ENCODE measurements around the gene ALG8.
"Not testable (repeated sequence)": the region's sequence is repeated elsewhere in the genome, so short reads cannot be mapped to it uniquely, and the experiment has no call there.

The ALG8 gene

DNA sequence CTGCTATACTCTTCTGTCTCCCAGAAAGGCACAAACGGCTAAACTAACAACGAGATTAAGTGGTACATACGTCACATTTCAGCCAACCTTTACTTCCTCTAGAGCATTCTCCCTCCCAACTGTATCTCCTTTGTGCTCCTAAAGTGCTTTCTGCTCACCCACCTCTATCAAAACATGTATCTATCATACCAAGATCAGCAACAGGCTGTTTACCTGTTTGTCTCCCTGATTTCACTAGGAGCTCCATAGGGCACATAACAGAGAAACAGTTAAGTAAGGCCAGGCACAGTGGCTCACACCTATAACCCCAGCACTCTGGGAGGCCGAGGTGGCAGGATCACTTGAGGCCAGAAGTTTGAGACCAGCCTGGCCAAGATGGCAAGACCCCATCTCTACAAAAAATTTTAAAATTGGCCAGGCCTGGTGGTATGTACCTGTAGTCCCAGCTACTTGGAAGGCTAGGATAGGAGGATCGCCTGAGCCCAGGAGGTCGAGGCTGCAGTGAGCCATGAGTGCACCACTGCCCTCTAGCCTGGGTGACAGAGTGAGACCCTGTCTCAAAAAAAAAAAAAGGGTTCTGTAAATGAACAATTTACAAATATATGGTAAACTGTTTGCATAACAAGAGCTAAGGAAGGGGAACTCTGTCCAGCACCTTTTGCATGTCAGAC is 62.6 kb downstream of the ALG8 start:
- no peak for DNase-seq (ENCODE audit: extremely low read depth in 1 of 2, low read depth in 1 of 2)

DNA sequence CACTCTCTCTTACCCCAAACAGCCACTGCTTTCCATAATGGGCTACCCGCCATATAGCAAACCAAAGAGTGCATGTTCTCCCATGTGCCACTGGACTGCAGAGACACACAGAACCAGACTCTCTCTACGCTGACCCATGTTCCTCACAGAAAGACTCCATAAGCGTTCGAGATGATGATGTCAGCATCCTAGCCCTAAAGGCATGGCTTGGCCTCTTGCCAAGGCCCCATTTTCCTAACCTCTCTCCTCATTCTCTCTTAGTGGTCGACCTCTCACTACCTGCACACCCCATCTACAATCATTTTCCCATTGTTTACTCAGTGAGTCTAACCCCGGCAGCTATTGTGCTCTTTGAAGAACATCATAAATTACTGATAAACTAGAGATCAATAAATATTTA is 64.7 kb downstream of the ALG8 start:
- no peak for DNase-seq (ENCODE audit: extremely low read depth in 1 of 2, low read depth in 1 of 2)

DNA sequence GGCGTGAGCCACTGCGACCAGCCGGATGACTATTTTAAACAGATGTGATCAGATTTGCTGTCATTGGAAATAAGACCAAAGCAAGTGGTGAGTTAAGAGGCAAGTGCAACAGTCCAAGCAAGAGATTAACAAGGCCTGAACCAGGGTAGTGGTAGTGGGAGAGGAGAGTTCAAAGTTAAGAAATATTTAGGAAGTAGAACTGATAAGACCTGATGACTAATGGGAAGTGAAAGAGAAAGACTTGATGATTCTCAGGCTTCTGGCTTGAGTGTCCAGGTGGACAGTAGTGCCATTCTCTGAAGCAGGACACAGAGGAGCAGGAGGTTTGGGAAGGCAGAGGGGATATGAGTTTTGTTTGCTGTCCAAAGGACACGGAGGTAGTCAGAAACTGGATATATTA is 67.0 kb downstream of the ALG8 start:
- no peak for DNase-seq (ENCODE audit: extremely low read depth in 1 of 2, low read depth in 1 of 2)

DNA sequence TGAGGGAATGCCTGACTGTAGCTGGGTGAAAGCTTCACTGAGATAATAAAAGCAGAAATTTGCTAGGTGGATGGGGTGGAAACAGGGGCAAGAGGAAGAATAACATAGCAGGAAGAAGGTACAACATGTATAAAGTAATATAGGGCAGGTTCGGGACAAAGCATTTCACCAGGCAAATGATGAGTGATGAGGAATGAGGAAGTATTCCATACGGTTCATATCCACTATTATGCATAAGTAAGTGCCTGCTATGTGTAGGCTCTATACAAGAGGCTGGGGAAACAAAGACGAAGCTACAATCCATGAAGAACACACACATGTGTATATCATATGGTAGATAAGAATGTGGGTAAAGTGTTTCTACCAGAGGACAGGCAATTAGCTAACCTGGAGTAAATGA is 67.7 kb downstream of the ALG8 start:
- DNase-seq (ENCODE audit: extremely low read depth in 1 of 2, low read depth in 1 of 2), result no peak

DNA sequence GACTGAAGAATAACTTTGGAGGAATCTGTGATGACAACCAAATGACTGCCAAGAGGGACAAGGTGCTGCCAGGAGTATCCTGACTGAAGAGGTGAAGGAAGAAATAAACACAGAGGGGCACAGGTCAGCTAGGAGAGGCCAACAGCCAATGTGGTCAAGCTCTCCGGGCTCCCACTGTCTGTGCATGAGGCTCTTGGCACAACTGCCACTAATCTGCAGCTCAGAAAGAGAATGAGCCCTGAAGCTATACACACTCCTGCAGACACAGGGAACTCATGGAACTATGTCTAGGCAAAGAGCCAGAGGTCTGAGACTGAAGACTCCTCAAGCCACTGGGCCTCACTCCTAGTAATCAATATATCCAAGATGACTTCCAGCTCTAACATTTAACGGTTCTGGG is 68.8 kb downstream of the ALG8 start:
- no peak for DNase-seq (ENCODE audit: extremely low read depth in 1 of 2, low read depth in 1 of 2)

DNA sequence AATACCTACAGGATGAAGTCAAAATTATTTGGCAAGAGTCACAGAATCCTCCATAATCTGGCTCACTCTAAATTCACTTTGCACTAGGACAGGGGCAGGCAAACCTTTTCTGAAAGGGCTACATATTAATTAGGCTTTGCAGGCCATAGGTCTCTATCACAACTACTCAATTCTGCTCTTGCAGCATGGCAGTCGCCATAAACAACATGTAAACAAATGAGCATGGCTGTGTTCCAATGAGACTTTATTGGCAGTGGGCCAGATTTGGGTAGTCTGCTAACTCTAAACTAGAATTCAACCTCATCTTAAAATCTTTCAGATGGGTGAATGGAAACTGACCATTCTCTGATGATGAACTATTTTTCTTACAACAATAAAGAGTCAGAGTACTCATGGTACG is 70.0 kb downstream of the ALG8 start:
- DNase-seq (ENCODE audit: extremely low read depth in 1 of 2, low read depth in 1 of 2), result no peak

DNA sequence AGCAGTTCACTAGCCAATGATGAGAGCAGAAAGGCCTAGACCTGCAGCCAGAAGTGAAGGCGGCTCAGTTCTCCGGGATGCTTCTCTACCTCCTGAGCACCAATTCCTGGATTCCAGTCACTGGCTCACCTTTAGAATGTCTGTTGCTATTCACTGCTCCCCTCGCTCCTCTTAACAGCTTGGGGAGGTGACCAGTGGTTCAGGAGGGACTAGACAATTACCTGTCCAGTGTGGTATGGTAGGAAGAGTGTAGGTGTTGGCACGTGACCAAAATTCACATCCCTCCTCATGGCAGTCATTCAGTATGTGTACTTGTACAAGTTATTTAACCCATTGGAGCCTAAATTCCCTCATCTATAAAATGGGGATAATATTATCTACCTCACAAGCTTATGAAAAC is 71.7 kb downstream of the ALG8 start:
- no peak for DNase-seq (ENCODE audit: extremely low read depth in 1 of 2, low read depth in 1 of 2)

DNA sequence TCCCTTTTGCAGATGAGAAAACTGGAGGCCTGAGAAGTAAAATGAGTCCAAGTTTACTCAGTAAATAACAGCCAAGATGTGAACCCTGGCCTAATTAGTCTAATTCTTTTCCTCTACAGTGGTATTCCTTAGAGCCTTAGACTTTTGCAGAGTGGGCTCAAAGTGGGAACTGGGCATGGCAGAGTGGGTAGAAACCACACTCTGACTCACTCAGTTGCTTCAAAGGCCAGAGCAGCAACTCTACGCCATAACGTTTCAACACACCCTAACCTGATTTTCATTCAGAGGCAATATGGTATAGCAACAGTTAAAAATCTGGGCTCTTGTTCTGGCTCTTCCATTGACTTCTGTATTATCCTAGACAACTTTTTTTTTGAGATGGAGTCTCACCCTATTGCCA is 73.0 kb downstream of the ALG8 start:
- no peak for DNase-seq (ENCODE audit: extremely low read depth in 1 of 2, low read depth in 1 of 2)

DNA sequence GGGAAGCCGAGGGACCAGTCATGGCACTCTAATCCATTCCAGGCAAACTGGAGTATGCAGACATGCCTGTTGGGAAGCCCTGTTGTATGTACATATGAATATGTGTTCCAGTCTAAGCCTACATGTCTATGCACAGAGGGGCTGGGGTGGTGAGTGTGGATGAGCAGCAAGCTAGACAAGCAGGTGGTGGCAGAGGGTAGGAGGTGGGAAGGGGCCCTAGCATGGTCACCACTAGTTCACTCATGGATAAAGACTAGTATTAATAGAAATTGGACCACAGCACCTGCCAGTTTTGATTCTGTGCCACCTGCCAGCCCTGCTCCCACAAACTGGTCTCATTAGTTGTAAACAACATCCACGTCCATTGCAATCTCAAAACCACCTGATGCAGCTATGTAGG is 74.2 kb downstream of the ALG8 start:
- DNase-seq (ENCODE audit: extremely low read depth in 1 of 2, low read depth in 1 of 2), result no peak

DNA sequence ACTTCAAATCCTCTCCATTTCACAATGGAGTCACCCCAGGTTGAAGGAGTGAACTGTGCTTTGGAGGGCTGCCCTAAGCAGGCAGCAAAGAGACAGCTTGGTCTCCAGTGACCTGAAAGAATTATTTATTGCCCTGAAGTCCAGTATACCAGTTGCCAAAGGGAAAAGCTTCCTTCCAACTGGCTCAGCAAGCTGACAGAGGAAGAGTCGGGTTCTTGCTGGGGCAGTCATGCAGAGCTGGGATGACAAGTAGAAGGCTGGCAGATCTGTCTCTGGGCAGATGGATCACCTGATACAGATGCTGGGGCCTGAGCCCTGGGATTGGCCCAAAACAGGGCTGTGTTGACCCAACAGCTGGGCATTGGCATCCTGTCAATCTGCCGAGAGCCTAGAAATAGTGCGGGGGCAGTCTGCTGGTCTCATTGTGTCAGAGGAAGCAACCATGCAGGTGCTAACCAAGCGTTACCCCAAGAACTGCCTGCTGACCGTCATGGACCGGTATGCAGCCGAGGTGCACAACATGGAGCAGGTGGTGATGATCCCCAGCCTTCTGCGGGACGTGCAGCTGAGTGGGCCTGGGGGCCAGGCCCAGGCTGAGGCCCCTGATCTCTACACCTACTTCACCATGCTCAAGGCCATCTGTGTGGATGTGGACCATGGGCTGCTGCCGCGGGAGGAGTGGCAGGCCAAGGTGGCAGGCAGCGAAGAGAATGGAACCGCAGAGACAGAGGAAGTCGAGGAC is 75.8 kb downstream of the ALG8 start, which contains the start of gene THRSP:
Gene THRSP (plus strand): TSS at position 422 of the 742 bp plus-strand sequence. CDS start 21 bp downstream, at position 443.
- DNase-seq (ENCODE audit: extremely low read depth in 1 of 2, low read depth in 1 of 2), result no peak

DNA sequence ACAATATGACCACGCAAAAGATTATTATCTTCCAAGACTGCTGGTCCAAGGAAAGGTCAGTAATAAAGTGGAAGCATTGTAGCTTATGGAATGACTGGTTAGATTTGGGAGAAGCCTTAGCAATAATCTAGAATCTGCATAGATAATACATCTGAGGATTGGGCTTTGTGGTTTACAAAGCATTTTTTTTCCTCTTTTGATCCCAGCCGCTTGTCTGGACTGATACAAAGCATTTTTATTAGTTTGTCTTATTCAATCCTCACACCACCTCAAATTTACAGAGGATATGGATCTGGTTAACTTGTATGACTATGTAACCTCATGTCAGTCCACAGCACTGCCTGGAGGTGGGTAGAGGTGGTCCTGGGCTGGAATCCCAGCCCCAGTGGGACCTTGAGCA is 76.8 kb downstream of the ALG8 start:
- no peak for DNase-seq (ENCODE audit: extremely low read depth in 1 of 2, low read depth in 1 of 2)

DNA sequence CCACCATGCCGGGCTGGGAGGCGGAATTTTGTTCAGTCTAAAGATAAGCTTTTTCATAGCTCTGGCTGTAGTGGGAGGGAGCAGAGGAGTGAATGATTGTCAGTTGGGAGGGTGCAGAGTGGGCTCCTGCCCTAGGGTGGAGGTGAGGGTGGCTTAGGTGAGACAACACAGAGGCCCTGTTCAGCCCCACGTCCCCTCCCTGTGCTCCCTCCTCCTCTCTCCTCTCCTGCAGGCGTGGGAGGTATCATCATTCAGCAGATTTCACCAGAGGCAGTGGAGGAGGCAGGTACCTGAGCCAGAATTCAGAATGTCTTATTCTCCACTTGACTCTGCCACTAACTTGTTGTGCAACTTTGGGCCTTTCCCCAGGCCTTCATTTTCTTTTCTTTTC is 77.5 kb downstream of the ALG8 start:
- no peak for DNase-seq (ENCODE audit: extremely low read depth in 1 of 2, low read depth in 1 of 2)

DNA sequence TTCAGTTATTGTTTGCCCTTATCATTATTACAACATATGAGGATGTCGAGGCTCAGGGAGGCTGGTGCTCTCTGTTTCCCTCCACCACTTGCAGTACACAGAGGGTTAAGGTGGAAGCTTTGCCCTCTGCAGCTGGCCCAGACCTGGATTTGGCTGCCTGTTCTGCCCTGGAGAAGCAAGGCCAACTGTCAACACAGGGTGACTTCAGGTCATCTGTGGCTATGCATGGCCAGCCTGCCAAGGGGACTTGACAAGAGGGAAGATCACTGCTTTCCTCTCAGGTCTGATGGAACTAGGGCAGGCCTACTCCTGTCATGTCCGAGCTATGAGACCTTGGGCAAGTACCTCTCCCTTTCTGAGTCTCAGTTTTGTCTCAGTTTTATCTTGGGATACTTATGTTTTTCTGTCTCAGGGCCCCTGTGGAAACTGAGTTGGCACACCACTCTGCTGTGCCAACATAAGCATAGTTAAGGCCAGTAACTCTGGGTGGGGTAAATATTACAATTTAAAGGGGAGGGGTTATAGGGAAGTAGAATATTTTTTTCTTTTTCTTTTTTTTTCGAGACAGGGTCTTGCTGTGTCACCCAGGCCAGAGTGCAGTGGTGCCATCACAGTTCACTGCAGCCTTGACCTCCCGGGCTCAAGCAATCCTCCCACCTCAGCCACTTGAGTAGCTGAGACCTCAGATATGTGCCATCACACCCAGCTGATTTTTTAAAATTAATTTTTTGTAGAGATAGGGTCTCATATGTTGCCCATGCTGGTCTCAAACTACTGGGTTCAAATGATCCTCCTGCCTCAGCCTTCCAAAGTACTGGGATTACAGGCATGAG is 78.1 kb downstream of the ALG8 start:
- no peak for DNase-seq (ENCODE audit: extremely low read depth in 1 of 2, low read depth in 1 of 2)

DNA sequence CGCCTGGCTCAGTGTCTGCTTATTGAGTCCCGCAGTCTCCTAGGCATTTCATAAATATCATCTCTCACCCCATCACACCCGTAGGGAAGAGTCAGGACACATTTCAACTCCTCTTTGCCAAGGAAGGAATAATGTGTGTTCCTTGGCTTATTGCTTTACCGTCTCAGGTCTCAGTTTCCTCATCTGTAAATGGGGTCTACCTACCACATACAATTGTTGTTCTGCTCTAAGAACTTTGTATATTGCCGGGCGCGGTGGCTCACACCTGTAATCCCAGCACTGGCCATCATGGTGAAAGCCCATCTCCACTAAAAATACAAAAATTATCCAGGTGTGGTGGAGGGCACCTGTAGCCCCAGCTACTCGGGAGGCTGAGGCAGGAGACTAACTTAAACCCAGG is 78.9 kb downstream of the ALG8 start:
- no peak for DNase-seq (ENCODE audit: extremely low read depth in 1 of 2, low read depth in 1 of 2)

DNA sequence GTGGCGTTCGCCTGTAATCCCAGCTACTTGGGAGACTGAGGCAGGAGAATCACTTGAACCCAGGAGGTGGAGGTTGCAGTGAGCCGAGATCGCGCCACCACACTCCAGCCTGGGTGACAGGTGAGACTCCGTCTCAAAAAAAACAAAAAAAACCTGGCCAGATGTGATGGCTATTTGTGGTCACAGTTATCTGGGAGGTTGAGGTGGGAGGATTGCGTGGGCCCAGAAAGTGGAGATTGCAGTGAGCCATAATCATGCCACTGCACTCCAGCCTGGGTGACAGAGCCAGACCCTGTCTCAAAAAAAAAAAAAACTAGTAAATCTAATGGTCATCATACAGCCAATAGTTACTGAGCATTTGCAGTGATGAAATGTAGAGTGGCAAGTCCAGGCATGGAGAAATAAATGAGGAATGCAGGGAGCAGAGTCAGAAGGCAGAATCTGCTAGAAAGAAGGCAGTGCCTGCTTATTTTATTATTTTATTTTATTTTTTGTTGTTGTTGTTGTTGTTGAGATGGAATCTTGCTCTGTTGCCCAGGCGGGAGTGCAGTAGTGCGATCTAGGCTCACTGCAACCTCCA is 79.6 kb downstream of the ALG8 start:
- DNase-seq (ENCODE audit: extremely low read depth in 1 of 2, low read depth in 1 of 2), result not testable (repeated sequence)

DNA sequence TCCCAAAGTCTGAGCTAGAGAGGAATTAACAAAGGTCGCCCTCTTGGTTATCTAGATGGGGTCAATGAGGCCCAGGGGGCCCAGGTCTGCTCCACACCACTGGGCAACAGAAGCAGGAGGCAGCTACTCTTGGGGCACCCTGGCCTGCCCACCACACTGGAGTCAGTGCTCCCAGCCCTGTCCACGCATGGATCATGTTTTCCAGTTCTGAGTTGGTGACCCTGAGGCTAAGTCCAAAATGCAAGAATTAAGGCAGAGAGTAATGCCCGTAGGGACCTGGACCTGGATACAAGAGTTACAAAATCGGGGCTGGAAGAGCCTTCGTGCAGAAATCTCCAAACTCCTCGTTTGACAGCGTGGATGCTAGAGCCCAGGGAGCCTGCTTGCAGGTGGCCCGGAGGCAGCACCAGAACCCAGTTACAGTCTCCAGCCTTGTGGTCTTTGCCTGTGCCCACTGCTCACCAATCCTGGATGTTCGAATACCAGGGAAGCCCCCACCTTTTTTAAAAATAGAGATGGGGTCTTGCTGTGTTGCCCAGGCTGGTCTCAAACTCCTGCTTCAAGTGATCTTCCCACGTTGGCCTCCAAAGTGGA is 81.9 kb downstream of the ALG8 start:
- DNase-seq (ENCODE audit: extremely low read depth in 1 of 2, low read depth in 1 of 2), result no peak

DNA sequence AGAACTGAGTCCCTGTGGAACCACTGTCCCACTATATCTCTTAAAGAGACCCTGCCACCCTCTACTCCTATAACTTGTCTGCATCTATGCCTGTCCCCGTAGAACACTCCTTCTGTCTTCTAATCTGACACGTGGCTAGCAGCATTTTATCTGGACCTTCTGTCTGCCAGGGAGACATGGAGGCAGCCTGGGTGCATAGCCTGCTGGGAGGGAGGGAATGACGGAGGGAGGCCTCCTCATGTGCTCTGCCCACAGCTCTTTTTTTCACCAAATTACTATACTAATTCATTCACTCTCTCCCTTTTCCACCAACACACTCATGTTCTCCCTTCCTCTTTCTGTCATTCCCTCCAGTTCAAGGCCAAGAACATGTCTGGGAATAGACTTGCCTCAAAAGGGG is 83.3 kb downstream of the ALG8 start:
- no peak for DNase-seq (ENCODE audit: extremely low read depth in 1 of 2, low read depth in 1 of 2)

DNA sequence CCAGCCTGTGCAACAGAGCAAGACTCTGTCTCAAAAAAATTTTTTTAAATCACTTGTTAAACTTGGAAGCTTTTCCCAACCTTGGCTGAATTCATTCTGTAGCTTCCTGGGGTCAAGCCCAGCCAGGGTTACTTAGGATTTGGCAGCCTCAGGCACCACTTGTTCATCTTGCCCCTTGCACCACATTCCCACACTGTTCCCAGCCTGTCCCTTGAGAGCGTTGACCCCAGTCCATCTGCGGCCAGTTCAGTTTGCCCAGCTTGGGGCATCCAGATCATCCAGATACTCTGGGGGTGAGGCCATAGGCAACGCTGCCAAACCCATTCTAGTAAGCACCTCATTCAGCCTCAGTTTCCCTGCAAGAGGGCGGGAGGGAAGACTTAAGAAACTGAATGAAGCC is 84.5 kb downstream of the ALG8 start:
- no peak for DNase-seq (ENCODE audit: extremely low read depth in 1 of 2, low read depth in 1 of 2)

DNA sequence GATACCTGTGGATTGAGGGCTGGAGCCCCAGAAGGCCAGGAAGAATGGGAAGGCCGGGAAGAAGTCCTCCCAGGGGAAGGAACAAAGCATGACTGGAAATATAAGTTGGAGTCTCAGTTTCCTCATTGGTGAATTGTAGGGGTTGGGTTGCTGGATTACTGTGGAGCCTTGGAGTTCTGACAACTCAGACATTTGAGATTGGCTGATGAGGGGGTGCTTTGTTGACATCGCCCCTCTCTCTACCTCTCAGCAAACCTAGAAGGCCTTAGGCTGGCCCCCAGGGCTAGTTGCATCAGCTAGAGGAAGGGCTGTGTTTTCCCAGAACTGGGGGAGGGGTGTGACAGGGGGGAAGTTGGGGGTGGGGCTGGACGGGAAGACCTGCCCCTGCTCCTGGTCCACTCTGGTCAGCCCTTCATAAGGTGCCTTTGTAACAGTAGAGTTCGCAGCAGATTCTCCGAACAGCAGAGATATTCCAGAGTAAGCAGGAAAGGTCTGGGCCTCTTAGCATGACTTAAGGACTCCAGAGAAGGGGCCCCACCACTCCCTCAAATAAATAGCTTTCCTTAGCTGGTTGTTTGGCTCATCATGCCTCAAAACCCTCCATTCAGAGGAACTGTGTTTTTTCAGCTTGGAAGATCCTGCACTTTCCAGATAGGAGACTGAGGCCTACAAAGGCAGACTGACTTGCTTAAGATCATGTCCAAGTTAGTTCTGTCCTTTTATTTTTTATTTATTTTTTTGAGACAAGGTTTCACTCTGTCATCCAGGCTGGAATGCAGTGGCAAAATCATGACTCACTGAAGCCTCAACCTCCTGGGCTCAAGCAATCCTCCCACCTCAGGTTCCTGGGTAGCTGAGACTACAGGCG is 88.2 kb downstream of the ALG8 start:
- DNase-seq (ENCODE audit: extremely low read depth in 1 of 2, low read depth in 1 of 2), result no peak

Data from stimulated activated CD8-positive, alpha-beta memory T cell treated with anti-CD3 and anti-CD28 coated beads, Interleukin-7, amount 100 ng/mL, for 48 hours (primary cell).